HuH-7.5 (cell line): ENCODE measurements around the gene KMT2C.

Experiments
- DNase-seq: peaks from one replicate; pipeline ENCODE4 v3.0.0; 2011; ENCODE audit warnings: low spot score

The KMT2C gene

DNA sequence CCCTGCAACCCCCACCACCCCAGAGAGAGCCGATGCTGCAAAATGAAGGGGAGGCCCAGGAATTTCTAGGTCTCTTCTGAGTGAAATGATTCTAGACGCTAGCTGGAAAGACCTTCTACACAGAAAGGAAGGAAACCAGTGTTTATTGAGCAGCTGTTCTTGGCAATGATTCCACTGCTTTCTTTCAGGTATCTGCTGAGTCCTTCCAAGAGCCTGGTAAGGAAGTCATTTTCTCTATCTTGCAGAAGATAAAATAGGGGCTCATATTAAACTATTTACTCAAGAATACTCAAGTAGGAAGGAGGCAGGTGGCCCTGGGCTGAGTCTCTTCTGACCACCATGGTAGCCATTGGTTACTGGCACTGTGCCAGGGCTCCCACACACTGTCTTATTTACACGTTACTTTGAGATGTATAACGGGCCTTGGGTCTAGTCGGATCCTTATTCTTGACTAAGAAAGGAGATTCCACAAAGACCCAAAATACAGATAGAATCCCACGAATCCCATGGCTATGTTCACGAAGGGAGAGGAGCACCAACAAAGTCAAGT, 298.3 kb downstream of the KMT2C start:
- no peak for DNase-seq

DNA sequence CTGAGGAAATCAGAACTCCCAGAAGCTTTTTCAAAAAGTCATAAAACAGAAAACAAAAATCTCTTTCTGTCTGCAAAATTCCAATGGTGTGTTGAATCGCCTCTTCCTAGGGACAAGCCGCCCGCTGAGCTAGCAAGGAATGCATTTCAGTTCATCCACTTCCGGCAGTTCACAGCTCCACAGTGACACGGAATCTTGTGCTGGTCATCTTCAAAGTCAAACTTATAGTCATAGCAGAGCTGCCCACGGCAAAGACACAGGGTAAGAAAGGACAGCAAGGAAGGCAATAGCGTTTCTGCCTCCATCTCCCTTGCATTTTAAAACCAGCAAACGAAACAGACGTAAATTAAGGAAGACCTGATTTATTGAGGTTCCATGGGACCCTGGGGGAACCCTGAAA, 299.1 kb downstream of the KMT2C start:
- DNase-seq = no peak

DNA sequence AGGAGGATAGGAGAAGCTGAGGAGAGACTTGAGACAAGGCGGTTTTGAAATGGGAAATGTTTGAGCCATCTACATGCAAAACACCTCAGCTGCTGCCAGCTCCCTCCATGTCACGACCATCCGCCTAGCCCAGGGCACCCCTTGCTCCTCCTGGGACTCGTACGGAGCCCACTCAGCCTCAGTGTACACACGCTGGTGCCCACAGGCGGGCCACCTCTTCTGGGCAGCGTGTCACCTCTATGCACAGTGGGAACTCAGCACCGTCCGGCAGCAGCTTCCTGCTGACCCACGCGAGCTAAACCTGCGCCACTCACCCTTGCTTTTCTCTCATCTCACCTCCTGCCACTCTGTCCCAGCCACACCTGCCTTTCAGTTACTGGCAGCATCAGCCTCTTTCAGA, 302.0 kb downstream of the KMT2C start:
- DNase-seq = no peak

DNA sequence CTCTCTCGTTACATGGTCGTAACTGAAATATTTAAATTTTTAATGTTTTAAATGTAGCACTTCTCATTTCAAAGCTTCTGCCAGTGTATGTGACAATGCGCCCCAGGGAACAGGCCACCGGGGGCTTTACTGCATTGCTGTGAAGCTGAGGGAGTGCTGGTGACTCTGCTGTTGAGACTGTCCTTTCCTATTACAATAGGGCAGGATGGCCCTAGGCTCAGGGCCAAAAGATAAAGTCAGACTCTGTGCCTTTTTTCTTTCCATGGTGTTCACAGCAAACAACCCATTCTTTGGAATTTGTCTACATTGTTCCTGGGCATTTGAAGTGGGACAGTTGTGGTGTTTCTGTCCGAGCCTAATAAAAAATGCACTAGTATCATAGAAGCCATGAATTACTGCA, 303.0 kb downstream of the KMT2C start:
- no peak for DNase-seq

DNA sequence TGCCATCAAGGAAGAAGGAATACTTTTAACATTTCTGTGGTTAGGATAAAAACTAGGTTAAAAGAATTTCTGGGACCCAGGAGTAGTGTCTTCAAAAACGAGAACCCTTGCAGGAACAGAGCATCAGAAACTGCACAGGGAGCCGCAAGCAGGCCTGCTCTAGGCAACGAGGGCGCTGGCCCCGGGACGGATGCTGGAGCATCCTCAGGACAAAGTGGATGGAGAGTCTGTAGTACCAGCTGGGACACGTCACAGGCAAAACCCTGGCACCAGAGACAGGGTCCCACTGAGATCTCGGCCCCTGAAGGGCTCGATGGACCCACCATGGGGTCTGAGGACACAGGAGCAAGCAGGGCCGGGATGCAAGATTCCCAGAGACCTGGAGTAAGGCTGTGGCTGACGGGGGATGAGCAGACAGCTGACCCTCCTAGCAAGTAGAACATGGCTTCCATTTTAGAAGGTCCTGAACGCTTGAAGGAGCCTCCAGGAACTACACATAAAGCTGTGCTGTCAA, 303.8 kb downstream of the KMT2C start:
- no peak for DNase-seq

DNA sequence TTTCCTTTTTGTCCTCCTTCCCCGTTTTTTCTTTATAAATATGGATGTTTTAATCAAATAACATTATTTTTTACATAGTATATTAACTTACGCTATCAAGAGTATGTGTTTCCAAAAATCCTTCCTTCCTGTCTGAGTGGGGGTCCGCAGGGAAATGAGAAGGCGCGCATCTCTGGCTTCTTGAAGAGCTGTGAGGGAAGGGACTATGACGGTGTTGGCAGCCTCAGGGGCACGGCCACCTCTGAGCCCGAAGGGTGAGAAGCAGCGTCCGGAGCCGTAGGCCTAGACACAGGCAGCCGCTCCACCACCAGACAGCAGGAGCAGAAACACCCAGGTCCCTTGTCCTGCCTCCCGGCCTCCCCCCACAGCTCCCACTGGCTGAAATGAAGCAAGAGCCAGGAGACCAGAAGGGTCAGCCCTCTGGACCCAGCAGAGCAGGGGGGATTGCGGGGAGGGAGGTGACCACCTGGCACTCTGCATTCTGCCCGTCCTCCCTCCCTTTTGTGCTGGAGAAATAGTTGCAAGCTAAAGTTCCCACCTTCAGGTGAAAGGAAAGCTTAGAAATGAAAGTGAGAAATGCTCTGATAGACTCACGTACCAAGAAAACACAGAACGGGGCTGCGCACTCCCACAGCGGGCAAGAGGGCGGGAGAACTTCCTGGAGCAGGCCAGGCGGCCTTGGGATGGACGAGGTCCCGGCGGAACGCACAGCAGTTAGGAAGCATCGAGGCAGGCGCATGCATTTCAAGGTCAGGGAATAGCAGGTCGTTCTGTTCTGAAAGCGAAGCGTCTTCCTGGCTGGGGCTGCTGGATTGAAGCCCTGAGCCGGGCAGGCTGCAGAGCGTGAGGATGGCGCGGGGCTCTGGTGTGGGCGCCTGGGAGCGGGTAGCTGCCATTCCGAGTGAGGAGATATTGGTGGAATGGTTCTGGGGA, 304.9 kb downstream of the KMT2C start:
- DNase-seq = no peak

DNA sequence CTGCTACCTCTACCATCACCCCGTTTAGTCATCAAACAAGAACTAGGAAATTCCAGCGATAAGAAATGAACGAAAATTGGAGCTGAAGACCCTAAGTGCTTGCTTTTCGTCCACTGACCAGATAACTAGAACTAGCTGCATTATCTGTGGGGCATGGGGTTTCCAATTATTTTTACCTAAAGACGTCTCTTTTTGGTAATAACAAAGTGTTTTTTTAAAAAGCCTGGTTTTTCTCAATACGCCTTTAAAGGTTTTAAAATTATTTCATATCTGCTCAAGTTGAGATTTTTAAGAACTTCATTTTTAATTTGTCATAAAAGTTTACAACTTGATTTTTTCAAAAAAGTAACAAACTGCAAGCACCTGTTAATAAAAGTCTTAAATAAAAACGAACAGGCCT, 306.1 kb downstream of the KMT2C start:
- no peak for DNase-seq

DNA sequence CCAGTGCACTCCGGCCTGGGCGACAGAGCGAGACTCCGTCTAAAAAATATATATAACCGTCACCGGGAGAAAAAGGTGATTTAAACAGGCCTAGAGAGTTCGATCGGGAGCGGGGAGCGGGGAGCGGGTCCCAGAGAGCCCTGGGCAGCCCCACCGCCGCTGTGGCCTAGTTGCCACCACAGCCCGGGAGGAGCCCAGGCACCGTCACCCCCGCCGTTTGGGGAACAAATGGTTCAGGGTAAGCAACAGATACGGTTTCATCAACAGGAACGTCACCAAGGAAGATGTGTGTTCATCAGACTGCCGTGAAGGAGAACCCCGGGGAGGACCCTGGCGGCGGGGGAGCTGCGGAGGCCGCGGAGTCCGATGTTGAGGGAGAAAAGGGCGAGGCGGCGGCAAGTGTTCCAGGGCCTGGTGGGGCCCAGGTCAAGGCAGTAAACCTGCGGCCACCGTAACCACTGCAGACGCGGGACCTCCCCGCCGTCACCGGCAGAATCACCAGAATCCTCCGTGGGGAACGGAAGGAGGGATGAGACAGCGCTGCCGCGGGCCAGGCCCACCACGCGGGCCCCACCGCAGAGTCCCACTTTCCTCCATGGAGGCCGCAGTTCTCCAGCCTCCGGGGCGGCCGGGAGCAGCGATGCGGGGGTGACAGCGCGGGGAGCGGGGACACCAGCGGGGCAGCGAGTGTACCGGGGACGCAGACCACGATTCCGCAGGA, 306.9 kb downstream of the KMT2C start:
- no peak for DNase-seq

DNA sequence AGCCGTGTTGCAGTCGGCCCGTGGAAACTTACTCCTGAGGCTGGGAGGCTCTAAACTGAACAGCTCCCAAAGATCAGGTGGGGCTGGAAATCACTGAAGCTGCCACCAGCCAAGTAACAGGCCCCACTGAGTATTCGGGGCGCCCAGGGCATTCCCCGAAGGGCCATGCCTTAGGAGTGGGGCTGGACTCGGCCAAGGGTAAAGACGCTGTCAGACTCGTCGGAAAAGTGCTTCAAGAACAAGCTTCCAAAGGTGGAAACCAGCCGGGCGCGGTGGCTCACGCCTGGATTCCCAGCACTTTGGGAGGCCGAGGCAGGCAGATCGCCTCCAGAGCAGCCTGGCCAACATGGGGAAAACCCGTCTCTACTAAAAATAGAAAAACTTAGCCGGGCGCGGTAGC, 307.6 kb downstream of the KMT2C start:
- DNase-seq = no peak

DNA sequence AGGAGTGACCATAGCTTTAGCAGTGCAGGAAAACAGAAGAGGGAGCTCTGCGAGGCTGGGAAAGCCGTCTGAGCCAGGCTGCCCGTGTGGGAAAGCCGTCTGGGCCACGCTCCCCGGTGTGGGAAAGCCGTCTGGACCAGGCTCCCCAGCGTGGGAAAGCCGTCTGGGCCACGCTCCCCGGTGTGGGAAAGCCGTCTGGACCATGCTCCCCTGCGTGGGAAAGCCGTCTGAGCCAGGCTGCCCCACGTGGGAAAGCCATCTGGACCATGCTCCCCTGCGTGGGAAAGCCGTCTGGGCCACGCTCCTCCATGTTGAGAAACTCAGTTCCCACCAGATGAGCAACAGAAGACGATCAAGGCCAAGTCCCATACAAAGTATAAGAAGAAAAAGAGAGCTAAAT, 308.6 kb downstream of the KMT2C start:
- no peak for DNase-seq

DNA sequence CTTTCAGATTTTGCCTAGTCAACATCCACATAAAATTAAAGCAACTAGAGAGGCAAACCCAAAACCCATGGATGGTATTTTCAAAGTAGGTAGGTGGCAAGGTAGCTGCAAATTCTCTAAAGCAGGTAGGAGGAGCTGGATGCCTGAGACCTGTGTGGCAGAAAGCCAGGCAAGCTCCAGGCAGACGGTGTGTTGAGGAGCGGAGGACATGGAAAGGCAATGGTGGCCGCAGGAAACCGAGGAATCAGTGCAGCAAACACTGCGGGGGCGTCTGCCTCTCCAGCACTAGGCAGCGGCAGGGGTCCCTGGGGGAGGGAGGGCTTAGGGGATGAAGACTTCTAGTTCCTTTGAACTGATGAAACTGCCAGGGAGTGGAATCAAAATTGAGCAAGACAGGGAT, 309.1 kb downstream of the KMT2C start:
- DNase-seq = no peak

DNA sequence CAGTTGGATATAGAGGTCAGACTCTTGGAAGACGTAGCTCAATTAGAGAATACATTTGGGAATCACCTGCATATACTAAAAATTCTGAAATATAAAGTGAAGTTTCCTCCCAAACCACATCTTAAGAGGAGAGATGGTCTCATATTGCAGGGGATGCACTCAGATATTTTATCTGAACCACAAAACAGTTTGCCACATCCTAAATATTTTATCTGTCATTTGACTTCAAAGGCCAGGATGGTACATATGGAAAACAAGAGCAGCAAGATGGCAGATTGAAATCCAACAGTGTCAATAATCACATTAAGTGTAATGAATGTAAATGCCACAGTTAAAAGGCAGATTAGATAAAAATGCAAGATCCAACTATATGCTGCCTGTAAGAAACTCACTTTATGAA, 313.3 kb downstream of the KMT2C start:
- DNase-seq = no peak

DNA sequence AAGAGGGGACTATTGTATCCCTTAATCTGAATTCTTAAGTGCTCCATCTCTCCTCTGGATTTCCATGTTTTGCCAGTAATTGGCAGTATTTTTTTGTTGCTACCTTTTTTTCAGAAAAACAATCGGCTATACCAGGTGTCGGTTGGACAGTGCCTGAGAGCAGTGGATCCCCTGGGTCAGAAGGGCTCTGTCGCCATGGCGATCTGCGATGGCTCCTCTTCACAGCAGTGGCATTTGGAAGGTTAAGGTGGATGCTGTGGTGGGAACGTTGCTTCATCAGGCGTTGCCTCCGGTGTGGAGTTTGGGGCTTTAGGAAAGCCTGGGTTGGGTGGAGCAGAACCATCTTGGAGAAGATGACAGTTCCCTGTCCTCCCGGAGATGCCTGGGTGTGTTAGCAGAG, 314.4 kb downstream of the KMT2C start:
- DNase-seq = no peak

DNA sequence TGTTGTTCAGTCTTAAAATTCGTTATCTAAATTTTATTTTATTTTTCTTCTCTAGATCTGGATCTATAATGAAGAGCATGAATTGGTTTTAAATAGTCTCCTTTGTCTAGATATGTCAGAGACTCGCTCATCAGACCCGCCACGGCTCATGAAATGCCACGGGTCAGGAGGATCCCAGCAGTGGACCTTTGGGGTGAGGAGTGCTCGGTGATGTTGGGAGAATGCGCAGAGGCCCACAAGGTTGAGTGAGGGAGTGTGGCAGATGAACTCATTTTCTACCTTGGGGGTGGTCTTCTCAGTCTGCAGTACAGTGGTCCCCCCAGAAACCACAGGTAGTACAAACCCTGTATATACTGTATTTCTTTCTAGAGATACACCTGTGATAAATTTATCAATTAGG, 315.0 kb downstream of the KMT2C start:
- no peak for DNase-seq

DNA sequence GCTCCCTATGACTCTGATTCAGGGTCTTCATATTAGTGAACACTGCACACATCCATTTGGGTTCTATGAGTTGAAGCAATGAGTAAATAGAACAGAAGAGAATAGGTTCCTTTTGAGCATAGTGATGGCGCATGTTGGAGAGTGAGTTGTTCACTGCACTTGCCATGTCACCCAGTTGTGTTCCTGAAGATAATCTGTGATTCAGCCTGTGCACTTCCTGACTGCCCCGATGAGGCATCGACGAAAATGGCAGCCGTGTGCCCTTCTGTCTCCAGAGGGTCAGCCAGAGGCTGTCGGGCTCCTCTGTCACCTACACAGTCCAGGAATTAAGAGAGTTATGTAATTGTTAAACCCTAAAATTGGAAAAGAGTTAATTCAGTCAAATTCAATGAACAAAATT, 315.6 kb downstream of the KMT2C start:
- DNase-seq = no peak

DNA sequence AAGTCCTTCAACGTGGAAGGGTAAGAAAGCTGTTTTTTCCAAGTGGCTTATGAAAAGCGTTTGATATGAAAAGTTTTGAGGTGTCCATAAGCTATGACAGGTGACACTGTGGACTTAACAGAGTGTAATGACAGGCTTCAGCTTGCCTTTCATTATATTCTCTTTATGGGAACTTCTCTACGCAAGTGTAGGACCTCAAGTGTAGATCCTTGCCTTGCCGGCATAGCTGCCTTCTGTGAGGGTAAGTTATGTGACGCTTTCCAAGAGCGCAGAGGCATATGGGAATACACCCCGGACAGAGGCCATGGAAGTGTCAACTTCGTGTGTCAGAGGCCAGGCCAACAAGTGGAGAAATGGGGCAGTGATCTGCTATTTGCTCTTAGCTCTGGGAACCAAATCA, 318.4 kb downstream of the KMT2C start:
- no peak for DNase-seq

DNA sequence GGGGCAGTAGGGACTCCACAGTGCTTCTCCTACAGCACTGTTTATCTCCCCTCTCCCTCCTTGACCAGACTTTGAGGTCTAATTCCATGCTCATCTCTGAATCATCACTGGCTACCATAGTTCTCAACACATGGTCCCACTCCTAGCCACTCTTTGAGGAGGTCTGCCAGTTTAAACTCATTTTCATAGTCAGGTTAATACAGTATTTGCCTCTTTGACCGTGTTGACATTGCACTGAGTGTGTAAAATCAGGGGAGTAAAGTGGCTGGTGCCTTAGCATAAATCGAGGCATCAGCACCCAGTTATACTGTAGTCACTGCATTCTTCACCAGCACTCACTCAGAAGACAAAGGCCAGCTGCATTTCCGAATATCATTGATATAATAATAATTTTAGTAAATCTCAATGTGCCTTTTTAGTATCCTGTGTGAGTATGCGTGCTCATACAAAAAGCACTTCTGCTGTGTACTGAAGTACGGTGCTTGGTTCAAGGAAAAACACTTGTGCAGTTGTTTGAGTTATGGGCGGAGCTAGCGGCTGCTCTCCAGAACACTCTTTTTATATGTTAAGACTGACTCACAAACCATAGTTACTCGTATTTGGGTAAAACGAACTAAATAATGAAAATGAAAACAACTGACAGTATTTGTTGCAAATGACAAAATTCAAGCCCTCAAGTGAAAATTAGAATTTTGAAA, 320.6 kb downstream of the KMT2C start:
- no peak for DNase-seq

DNA sequence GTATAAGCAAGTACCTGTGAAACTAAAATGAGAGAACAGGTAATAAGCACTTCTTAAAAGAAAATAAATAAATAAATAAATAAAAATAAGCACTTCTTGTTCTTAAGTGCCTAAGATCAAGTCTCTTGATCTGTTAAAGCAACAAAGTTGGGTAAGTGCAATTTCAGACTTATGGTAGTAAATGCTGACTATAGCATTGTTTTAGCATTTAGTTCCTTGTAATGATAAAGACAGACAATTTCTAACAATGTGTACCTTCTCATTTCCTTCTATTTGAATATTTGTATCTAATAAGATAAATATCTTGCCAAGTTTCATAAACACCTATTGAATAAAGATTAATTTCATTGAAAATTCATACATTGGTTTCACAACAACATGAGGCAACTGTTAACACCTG, 323.0 kb downstream of the KMT2C start:
- DNase-seq = no peak

DNA sequence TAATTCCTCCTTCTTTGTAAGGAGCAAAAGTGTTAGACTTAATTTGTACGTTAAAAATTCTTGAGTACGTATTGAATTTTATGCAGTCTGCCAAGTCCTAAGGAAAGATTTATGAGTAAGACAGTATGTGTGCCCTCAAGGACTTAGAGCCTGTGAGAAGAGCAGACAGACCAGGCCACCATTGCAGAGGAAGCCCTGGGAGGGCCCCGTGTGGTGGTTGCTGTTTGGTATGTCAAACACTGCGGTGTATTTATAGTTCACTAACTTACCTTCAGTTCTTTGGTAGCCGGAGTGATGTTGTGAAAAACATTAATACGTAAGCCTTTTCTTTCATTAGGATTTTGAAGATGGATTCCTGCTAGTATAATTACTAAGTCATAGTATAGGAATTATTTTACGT, 327.4 kb downstream of the KMT2C start:
- no peak for DNase-seq

DNA sequence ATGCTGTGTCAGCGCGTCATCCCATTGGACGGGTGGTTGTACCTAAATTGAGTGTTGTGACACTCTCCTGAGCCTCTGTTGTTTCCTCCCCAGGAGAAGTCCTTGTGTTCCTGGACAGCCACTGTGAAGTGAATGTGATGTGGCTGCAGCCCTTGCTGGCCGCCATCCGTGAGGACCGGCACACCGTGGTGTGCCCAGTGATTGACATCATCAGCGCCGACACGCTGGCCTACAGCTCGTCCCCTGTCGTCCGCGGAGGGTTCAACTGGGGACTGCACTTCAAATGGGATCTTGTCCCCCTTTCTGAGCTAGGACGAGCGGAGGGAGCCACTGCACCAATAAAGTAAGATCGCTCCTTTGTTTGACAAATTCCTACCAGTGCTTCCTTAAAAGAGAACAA, 327.9 kb downstream of the KMT2C start:
- DNase-seq = no peak

DNA sequence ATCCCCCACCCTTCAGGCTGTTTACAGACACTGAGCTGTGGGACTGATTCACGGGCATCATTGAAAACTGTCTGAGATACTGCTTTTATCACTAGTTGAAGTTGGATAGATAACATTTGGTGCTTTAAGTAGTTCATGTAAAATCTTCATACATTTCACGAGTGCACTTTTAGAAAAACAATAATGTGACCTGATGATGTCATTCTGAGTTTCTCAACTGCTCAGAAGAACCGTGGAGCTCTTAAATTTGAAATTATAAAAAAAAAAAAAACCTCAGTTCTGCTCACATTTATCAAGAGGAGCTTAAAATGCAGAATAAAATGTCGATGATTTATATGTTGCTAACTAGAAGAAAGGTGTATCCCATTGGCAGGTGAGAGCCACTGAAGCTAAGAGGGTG, 328.8 kb downstream of the KMT2C start:
- no peak for DNase-seq

DNA sequence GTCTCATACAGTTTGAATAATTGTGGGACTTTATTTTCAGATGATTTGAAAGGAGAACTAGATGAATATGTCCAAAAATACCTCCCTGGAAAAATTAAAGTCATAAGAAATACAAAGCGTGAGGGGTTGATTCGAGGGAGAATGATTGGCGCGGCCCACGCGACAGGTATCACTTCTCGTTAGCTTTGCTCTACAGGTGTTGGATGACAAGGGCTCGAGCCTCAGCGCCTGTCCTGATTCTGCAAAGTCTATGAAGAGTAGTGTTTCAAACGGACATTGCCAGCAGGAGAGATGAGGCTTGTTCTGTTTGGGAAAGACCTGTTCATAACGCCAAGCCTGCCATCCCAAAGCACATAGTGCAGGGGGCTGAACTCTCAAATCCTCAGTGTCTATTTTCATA, 330.6 kb downstream of the KMT2C start:
- no peak for DNase-seq
